GM23338 (cell line): ENCODE measurements around the gene HK2. TPM values are rescaled to one million over a fixed set of nuclear protein-coding genes. Genes with fewer than 3 reads are reported as not detected.

Experiments used
- ATAC-seq: fragments of 200-7000 bp; cut with Tn5 transposase; 3 replicates; pipeline ENCODE4 v1.9.1; 2020
- DNase-seq: peaks from one replicate; pipeline ENCODE4 v3.0.0-alpha.2; 2015; ENCODE audit warnings: low spot score
- H2AFZ ChIP-seq: fragments of 200-600 bp; sonication (generic); 2 replicates; pipeline ENCODE4 v1.8.0; 2016; ENCODE audit warnings: antibody characterized with exemption, mild to moderate bottlenecking, moderate library complexity
- H3F3A ChIP-seq: fragments of 200-600 bp; sonication (generic); replicated peaks from 2 replicates; pipeline ENCODE4 v1.8.0; 2017; ENCODE audit warnings: antibody characterized with exemption, mixed run types, low read depth
- H3K27ac ChIP-seq: fragments of 200-600 bp; sonication (generic); 2 replicates; pipeline ENCODE4 v1.6.1; 2016; ENCODE audit warnings: low read depth
- H3K27me3 ChIP-seq: fragments of 200-600 bp; sonication (generic); 2 replicates; pipeline ENCODE4 v1.8.0; 2016; ENCODE audit warnings: mild to moderate bottlenecking, mixed run types, moderate library complexity; ENCODE audit not compliant: insufficient read depth
- H3K36me3 ChIP-seq: fragments of 200-600 bp; sonication (generic); 2 replicates; pipeline ENCODE4 v1.8.0; 2016; ENCODE audit warnings: mild to moderate bottlenecking; ENCODE audit not compliant: insufficient read depth
- H3K4me1 ChIP-seq: fragments of 200-600 bp; sonication (generic); 2 replicates; pipeline ENCODE4 v1.8.0; 2016; ENCODE audit warnings: mild to moderate bottlenecking, moderate library complexity; ENCODE audit not compliant: insufficient read depth
- H3K4me2 ChIP-seq: fragments of 200-600 bp; sonication (generic); 2 replicates; pipeline ENCODE4 v1.7.1; 2017; ENCODE audit warnings: mixed run types
- H3K4me3 ChIP-seq: fragments of 200-600 bp; sonication (generic); 2 replicates; pipeline ENCODE4 v1.6.1; 2016; ENCODE audit warnings: mixed run types
- H3K79me2 ChIP-seq: fragments of 200-600 bp; sonication (generic); replicated peaks from 2 replicates; pipeline ENCODE4 v1.8.0; 2017; ENCODE audit warnings: mild to moderate bottlenecking; ENCODE audit not compliant: insufficient read depth
- H3K9me2 ChIP-seq: fragments of 200-600 bp; sonication (generic); 2 replicates; pipeline ENCODE4 v1.8.0; 2017; ENCODE audit not compliant: insufficient read depth
- H4K20me1 ChIP-seq: fragments of 200-600 bp; sonication (generic); replicated peaks from 2 replicates; pipeline ENCODE4 v1.8.0; 2017; ENCODE audit warnings: mild to moderate bottlenecking; ENCODE audit not compliant: insufficient read depth
- H3K27ac Mint-ChIP-seq: 2 replicates; pipeline ENCODE4 v1.8.0; 2020; ENCODE audit warnings: inconsistent platforms, mild to moderate bottlenecking, moderate library complexity, mixed read lengths
- H3K27me3 Mint-ChIP-seq: 3 replicates; pipeline ENCODE4 v1.8.0; 2022; ENCODE audit warnings: low read depth, mild to moderate bottlenecking, moderate library complexity, mixed read lengths, inconsistent platforms; ENCODE audit not compliant: insufficient read depth, poor library complexity
- H3K36me3 Mint-ChIP-seq: 3 replicates; pipeline ENCODE4 v1.8.0; 2021; ENCODE audit warnings: low read depth, mild to moderate bottlenecking, inconsistent platforms, moderate library complexity, mixed read lengths
- H3K4me1 Mint-ChIP-seq: 3 replicates; pipeline ENCODE4 v1.8.0; 2020; ENCODE audit warnings: mild to moderate bottlenecking, inconsistent platforms, mixed read lengths
- H3K4me3 Mint-ChIP-seq: 3 replicates; pipeline ENCODE4 v1.8.0; 2021; ENCODE audit warnings: moderate library complexity, mild to moderate bottlenecking, inconsistent platforms, mixed read lengths
- H3K9me3 Mint-ChIP-seq: 3 replicates; pipeline ENCODE4 v1.8.0; 2020; ENCODE audit warnings: moderate library complexity, mild to moderate bottlenecking, inconsistent platforms, mixed read lengths
- CREB1 ChIP-seq: fragments of 250-450 bp; sonication (Bioruptor Pico); IDR thresholded peaks from 2 replicates; pipeline ENCODE4 v1.5.0; 2020; ENCODE audit warnings: low read depth, mild to moderate bottlenecking, moderate library complexity
- CTCF ChIP-seq, 2 experiments: fragments of 200-600 bp in 1 of 2; sonication (generic) in 1 of 2; conservative IDR thresholded peaks; 2 replicates each; pipeline versions ENCODE4 v1.5.1 to v1.6.1; 2016 to 2017; ENCODE audit warnings: antibody characterized with exemption in 2 of 2, low read depth in 2 of 2, mild to moderate bottlenecking in 2 of 2, moderate library complexity in 1 of 2
- ETS1 ChIP-seq: IDR thresholded peaks from 2 replicates; pipeline ENCODE4 v1.6.1; 2016; ENCODE audit warnings: antibody characterized with exemption
- EZH2phosphoT487 ChIP-seq: fragments of 200-600 bp; sonication (generic); IDR thresholded peaks from one replicate; pipeline ENCODE4 v1.8.1; 2018; ENCODE audit warnings: antibody characterized with exemption; ENCODE audit not compliant: unreplicated experiment
- JUNB ChIP-seq: IDR thresholded peaks from one replicate; pipeline ENCODE4 v1.6.1; 2016; ENCODE audit warnings: antibody characterized with exemption; ENCODE audit not compliant: unreplicated experiment
- POLR2AphosphoS5 ChIP-seq: IDR thresholded peaks from 2 replicates; pipeline ENCODE4 v1.6.1; 2016; ENCODE audit warnings: antibody characterized with exemption, low read depth
- REST ChIP-seq: IDR thresholded peaks from one replicate; pipeline ENCODE4 v1.6.1; 2018; ENCODE audit warnings: antibody characterized with exemption; ENCODE audit not compliant: unreplicated experiment
- STAT1 ChIP-seq: IDR thresholded peaks from one replicate; pipeline ENCODE4 v1.6.1; 2016; ENCODE audit warnings: antibody characterized with exemption; ENCODE audit not compliant: unreplicated experiment
- ZNF114 ChIP-seq: fragments of 250-450 bp; sonication (Bioruptor Pico); IDR thresholded peaks from 2 replicates; pipeline ENCODE4 v1.5.0; 2020; ENCODE audit warnings: mild to moderate bottlenecking, moderate library complexity
- ZNF331 ChIP-seq: fragments of 250-450 bp; sonication (Bioruptor Pico); IDR thresholded peaks from 2 replicates; pipeline ENCODE4 v1.5.0; 2020; ENCODE audit warnings: low read depth, mild to moderate bottlenecking, moderate library complexity
- polyA plus RNA-seq: library from polyadenylated mRNA; unstranded; fragments of >200 nt; fragmentation: Nextera tagmentation; extraction: Ambion mirVana; gene quantifications from 2 replicates; pipeline ENCODE4 v1.2.1, GENCODE V29; 2016
- total RNA-seq: library from RNA; depleted of rRNA; stranded (reverse); fragments of >200 nt; shearing (Covaris generic); gene quantifications from 2 replicates; pipeline ENCODE4 v1.2.3, GENCODE V29; 2014

Gene HK2
- total and polyA plus RNA-seq, 2 experiments from 2014 or later = 23.2 to 54.7 TPM

- TF ChIP-seq JUNB = no peak
- no peak for TF ChIP-seq POLR2AphosphoS5
- TF ChIP-seq CTCF (conservative IDR thresholded peaks at IDR 0.05; ENCODE audit: low read depth in 2 of 2) = no peak
Measured at GRCh38 chr2:74845217-74845751, 11.4 kb downstream of the HK2 start (continued).

- ATAC-seq = no peak
- peaks cover 84% of the 10 kb centered on the region for H3K4me1 ChIP-seq
Measured at GRCh38 chr2:74845991-74846390, 12.1 kb downstream of the HK2 start.

More at GRCh38 chr2:74845991-74846390, 12.1 kb downstream of the HK2 start:
- Mint-ChIP-seq H3K27me3 (peaks cover 4% of the 10 kb centered on the region), H3K9me3 (no peaks in the 10 kb centered on the region), H3K4me3 (no peak overlapping the region), H3K27ac (no peak overlapping the region), H3K36me3 (peaks cover 13% of the 10 kb centered on the region; the same call in 2 of the 3 replicates), H3K4me1 (peaks cover 91% of the 10 kb centered on the region)
- Histone ChIP-seq H3K79me2 (peaks cover 98% of the 10 kb centered on the region), H3K4me3 (no peak overlapping the region), H4K20me1 (peaks cover 66% of the 10 kb centered on the region), H3K27ac (no peak overlapping the region), H3F3A (0 out of 2 replicates have a peak, but pooled peaks cover 11% of the 10 kb centered on the region), H3K4me2 (no peak overlapping the region), H3K9me2 (no peaks in the 10 kb centered on the region), H2AFZ (no peak overlapping the region), H3K27me3 (no peaks in the 10 kb centered on the region), H3K36me3 (no peaks in the 10 kb centered on the region)
- DNase-seq = no peak
- TF ChIP-seq ZNF331 (CRISPR knock-in tag) (no peak), EZH2phosphoT487 (no peak), STAT1 (no peak), CREB1 (CRISPR knock-in tag) (no peak), REST (no peak), ETS1 (no peak), ZNF114 (CRISPR knock-in tag) (no peak)
